Testis (tissue), 2 donors: ENCODE data around the gene HPSE2.

Experiments used
- POLR2A ChIP-seq: fragments of 450-650 bp; IDR thresholded peaks from one replicate; pipeline ENCODE4 v1.6.1; 2017; ENCODE audit warnings: antibody characterized with exemption, mild to moderate bottlenecking, moderate library complexity
- TF ChIP-seq, protein P1 (sequence below), 3 experiments: fragments of 450-650 bp in 2 of 3; fragments of 200-600 bp in 1 of 3; sonication (generic) in 1 of 3; IDR thresholded peaks; one replicate each; pipeline ENCODE4 v1.5.1; 2016 to 2019; ENCODE audit warnings: antibody characterized with exemption in 3 of 3, mild to moderate bottlenecking in 2 of 3, moderate library complexity in 1 of 3

- TF ChIP-seq, protein P1, sequence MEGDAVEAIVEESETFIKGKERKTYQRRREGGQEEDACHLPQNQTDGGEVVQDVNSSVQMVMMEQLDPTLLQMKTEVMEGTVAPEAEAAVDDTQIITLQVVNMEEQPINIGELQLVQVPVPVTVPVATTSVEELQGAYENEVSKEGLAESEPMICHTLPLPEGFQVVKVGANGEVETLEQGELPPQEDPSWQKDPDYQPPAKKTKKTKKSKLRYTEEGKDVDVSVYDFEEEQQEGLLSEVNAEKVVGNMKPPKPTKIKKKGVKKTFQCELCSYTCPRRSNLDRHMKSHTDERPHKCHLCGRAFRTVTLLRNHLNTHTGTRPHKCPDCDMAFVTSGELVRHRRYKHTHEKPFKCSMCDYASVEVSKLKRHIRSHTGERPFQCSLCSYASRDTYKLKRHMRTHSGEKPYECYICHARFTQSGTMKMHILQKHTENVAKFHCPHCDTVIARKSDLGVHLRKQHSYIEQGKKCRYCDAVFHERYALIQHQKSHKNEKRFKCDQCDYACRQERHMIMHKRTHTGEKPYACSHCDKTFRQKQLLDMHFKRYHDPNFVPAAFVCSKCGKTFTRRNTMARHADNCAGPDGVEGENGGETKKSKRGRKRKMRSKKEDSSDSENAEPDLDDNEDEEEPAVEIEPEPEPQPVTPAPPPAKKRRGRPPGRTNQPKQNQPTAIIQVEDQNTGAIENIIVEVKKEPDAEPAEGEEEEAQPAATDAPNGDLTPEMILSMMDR (IDR thresholded peaks at IDR 0.05): no peak
- TF ChIP-seq POLR2A: no peak
These were observed 658.1 kb downstream of the HPSE2 start for GRCh38 chr10:98577578-98577977.
